Mesenchymal stem cell (in vitro differentiated cells and primary cell): ENCODE measurements around the gene VPS37B.
"Not testable (repeated sequence)": the region's sequence is repeated elsewhere in the genome, so short reads cannot be mapped to it uniquely, and the experiment has no call there.

Experiments
- DNase-seq: peaks from one replicate; pipeline ENCODE4 v3.0.0-alpha.2; 2013
- H2AFZ ChIP-seq: one replicate; pipeline ENCODE4 v1.6.1; 2013; ENCODE audit warnings: low read depth, mild to moderate bottlenecking, control low read depth, inconsistent platforms, low read length, moderate library complexity
- H2AK5ac ChIP-seq: 2 replicates; pipeline ENCODE4 v1.6.1; 2013; ENCODE audit warnings: low read length, moderate library complexity, mild to moderate bottlenecking, inconsistent platforms; ENCODE audit not compliant: severe bottlenecking
- H2BK120ac ChIP-seq: one replicate; pipeline ENCODE4 v1.6.1; 2013; ENCODE audit warnings: low read depth, mild to moderate bottlenecking, inconsistent platforms, low read length, moderate library complexity
- H2BK12ac ChIP-seq, 2 experiments: one replicate each; pipeline ENCODE4 v1.6.1; 2013; ENCODE audit warnings: inconsistent platforms in 2 of 2, low read length in 2 of 2, mild to moderate bottlenecking in 2 of 2, moderate library complexity in 2 of 2, control low read depth in 1 of 2
- H2BK15ac ChIP-seq: one replicate; pipeline ENCODE4 v1.6.1; 2013; ENCODE audit warnings: mild to moderate bottlenecking, low read depth, inconsistent platforms; ENCODE audit not compliant: poor library complexity, severe bottlenecking
- H2BK5ac ChIP-seq: 2 replicates; pipeline ENCODE4 v1.6.1; 2013; ENCODE audit warnings: low read depth, mild to moderate bottlenecking, low read length, control low read depth, inconsistent platforms; ENCODE audit not compliant: poor library complexity, severe bottlenecking
- H3K14ac ChIP-seq, 2 experiments: one replicate each; pipeline ENCODE4 v1.6.1; 2013; ENCODE audit warnings: inconsistent platforms in 2 of 2, low read length in 2 of 2, control low read depth in 1 of 2, mild to moderate bottlenecking in 1 of 2, moderate library complexity in 1 of 2
- H3K18ac ChIP-seq, 2 experiments: one replicate each; pipeline ENCODE4 v1.6.1; 2013; ENCODE audit warnings: inconsistent platforms in 2 of 2, low read length in 2 of 2, control low read depth in 1 of 2, low read depth in 1 of 2, mild to moderate bottlenecking in 1 of 2
- H3K23ac ChIP-seq, 2 experiments: one replicate each; pipeline ENCODE4 v1.6.1; 2013; ENCODE audit warnings: inconsistent platforms in 2 of 2, low read length in 2 of 2, mild to moderate bottlenecking in 2 of 2, moderate library complexity in 2 of 2, control low read depth in 1 of 2
- H3K27ac ChIP-seq: 2 replicates; pipeline ENCODE4 v1.5.1; 2013; ENCODE audit warnings: mild to moderate bottlenecking, moderate library complexity, low read length, control low read depth, inconsistent platforms; ENCODE audit not compliant: poor library complexity, severe bottlenecking
- H3K27me3 ChIP-seq, 2 experiments: 2 replicates each; pipeline versions ENCODE4 v1.6.1 to v1.7.0; 2013; ENCODE audit warnings: low read length in 2 of 2, mild to moderate bottlenecking in 2 of 2, moderate library complexity in 2 of 2, control low read depth in 1 of 2, inconsistent platforms in 1 of 2; ENCODE audit not compliant: control insufficient read depth in 1 of 2, insufficient read depth in 1 of 2
- H3K36me3 ChIP-seq, 2 experiments: 2 replicates each; pipeline versions ENCODE4 v1.6.1 to v1.7.0; 2013; ENCODE audit warnings: low read length in 2 of 2, control low read depth in 1 of 2, inconsistent platforms in 1 of 2, low read depth in 1 of 2, mild to moderate bottlenecking in 1 of 2; ENCODE audit not compliant: insufficient read depth in 2 of 2, control insufficient read depth in 1 of 2
- H3K4ac ChIP-seq, 2 experiments: one replicate each; pipeline ENCODE4 v1.6.1; 2013; ENCODE audit warnings: inconsistent platforms in 2 of 2, low read length in 2 of 2, mild to moderate bottlenecking in 2 of 2, moderate library complexity in 2 of 2, control low read depth in 1 of 2, low read depth in 1 of 2
- H3K4me1 ChIP-seq: 2 replicates; pipeline ENCODE4 v1.6.1; 2013; ENCODE audit warnings: low read depth, low read length, control low read depth; ENCODE audit not compliant: control insufficient read depth, insufficient read depth
- H3K4me2 ChIP-seq: 2 replicates; pipeline ENCODE4 v1.6.1; 2013; ENCODE audit warnings: low read length, mild to moderate bottlenecking, inconsistent platforms; ENCODE audit not compliant: poor library complexity, severe bottlenecking
- H3K4me3 ChIP-seq, 2 experiments: 2 replicates each; pipeline versions ENCODE4 v1.5.1 to v1.7.0; 2013; ENCODE audit warnings: low read length in 2 of 2, mild to moderate bottlenecking in 2 of 2, control low read depth in 1 of 2, low read depth in 1 of 2; ENCODE audit not compliant: insufficient read depth in 1 of 2
- H3K79me1 ChIP-seq: replicated peaks from 2 replicates; pipeline ENCODE4 v1.6.1; 2013; ENCODE audit warnings: mild to moderate bottlenecking, control low read depth, low read length, inconsistent platforms; ENCODE audit not compliant: poor library complexity, severe bottlenecking
- H3K9ac ChIP-seq: 2 replicates; pipeline ENCODE4 v1.7.0; 2013; ENCODE audit warnings: mild to moderate bottlenecking, low read length, moderate library complexity
- H3K9me3 ChIP-seq: 2 replicates; pipeline ENCODE4 v1.7.0; 2013; ENCODE audit warnings: mild to moderate bottlenecking, low read length; ENCODE audit not compliant: control insufficient read depth
- H4K8ac ChIP-seq: one replicate; pipeline ENCODE4 v1.6.1; 2013; ENCODE audit warnings: inconsistent platforms, mild to moderate bottlenecking, low read length, moderate library complexity
- H4K91ac ChIP-seq: one replicate; pipeline ENCODE4 v1.6.1; 2013; ENCODE audit warnings: mild to moderate bottlenecking, low read length, inconsistent platforms
- WGBS: methylation state at CpG from one replicate; pipeline ENCODE4 v1.1.7; 2013; ENCODE audit warnings: mixed read lengths; 5-methylcytosine and 5-hydroxymethylcytosine counted together

Gene VPS37B

DNA sequence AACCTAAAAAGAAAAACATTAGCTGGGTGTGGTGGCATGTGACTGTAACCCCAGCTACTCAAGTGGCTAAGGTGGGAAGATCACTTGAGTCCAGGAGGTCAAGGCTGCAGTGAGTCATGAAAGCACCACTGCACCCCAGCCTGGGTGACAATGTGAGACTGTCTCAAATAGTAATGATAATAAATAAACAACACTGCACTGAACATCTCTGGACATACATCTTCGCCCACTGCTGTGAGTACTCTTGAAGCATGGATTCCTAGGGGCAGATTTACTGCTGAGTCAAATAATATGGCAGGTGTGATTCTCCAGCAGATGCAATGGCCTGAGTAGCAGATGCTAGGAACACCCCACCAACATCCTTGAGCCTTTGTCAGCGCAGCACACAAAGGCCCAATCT lies 46.7 kb upstream of the VPS37B start:
- WGBS = 88% methylated on average over 2 of the region's 2 CpGs
- Histone ChIP-seq H2BK5ac (no peak overlapping the region), H3K4ac (peak overlapping the region in 1 of 2 experiments; percentile 58), H2BK15ac (no peak overlapping the region), H2AK5ac (no peak overlapping the region), H3K27ac (no peak overlapping the region), H2BK120ac (no peak overlapping the region), H4K8ac (no peak overlapping the region), H2AFZ (no peak overlapping the region), H3K79me1 (peaks cover 1% of the 10 kb centered on the region), H3K18ac (no peak overlapping the region), H3K36me3 (peaks cover 7 to 8% of the 10 kb centered on the region in 2 experiments), H3K14ac (no peak overlapping the region), H3K4me2 (no peak overlapping the region), H3K23ac (no peak overlapping the region), H3K4me1 (peaks cover 39% of the 10 kb centered on the region), H2BK12ac (no peak overlapping the region), H3K9ac (no peak overlapping the region), H3K4me3 (no peak overlapping the region), H3K9me3 (no peaks in the 10 kb centered on the region), H4K91ac (no peak overlapping the region), H3K27me3 (no peaks in the 10 kb centered on the region)
- DNase-seq = peak; percentile 46

DNA sequence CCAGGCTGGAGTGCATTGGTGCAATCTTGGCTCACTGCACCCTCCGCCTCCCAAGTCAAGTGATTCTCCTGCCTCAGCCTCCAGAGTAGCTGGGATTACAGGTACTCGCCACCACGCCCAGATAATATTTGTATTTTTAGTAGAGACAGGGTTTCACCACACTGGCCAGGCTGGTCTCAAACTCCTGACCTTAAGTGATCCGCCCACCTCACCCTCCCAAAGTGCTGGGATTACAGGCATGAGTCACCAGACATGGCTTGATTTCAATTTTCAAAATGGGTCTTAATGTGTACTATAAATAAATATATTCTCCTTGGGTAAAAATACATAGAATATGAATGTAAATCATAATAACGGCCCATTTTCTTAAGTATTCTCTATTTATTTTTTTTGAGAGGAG lies 45.4 kb upstream of the VPS37B start:
- not testable (repeated sequence) for H2AK5ac ChIP-seq, H2BK120ac ChIP-seq, H2BK5ac ChIP-seq, H3K18ac ChIP-seq, H3K4me2 ChIP-seq, H4K8ac ChIP-seq, H3K23ac ChIP-seq, H2BK15ac ChIP-seq, H3K4me3 ChIP-seq, H3K9me3 ChIP-seq, H2AFZ ChIP-seq, H3K36me3 ChIP-seq, DNase-seq, H3K9ac ChIP-seq, H3K79me1 ChIP-seq, H2BK12ac ChIP-seq, H3K27ac ChIP-seq, H3K14ac ChIP-seq, H3K4ac ChIP-seq, H3K27me3 ChIP-seq, H4K91ac ChIP-seq
- peaks cover 27% of the 10 kb centered on the region for H3K4me1 ChIP-seq
- 100% methylated on average over 1 of the region's 5 CpGs for WGBS

DNA sequence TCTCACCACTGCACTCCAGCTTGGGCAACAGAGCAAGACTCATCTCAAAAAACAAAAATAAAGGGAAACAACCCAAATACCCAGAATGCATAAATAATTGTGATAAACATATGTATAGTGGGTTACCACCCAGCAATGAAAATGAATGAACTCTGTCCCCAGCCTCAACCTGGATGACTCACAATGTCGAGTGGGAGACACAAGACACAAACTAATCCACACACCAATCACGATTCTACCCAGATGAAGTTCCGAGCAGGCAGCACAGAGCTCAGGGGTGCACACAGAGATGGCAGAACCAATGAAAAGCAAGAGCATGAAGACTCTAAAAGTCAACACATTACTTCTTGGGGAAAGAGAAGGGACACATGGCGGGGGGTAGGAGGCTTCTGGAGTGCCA lies 43.2 kb upstream of the VPS37B start:
- Histone ChIP-seq H3K23ac (no peak overlapping the region), H3K4me2 (no peak overlapping the region), H2AK5ac (no peak overlapping the region), H2BK5ac (no peak overlapping the region), H3K79me1 (no peaks in the 10 kb centered on the region), H2BK15ac (no peak overlapping the region), H3K27ac (no peak overlapping the region), H3K36me3 (peaks cover 14 to 16% of the 10 kb centered on the region in 2 experiments), H4K91ac (no peak overlapping the region), H4K8ac (no peak overlapping the region), H3K4me3 (no peak overlapping the region), H2BK120ac (no peak overlapping the region), H2AFZ (no peak overlapping the region), H3K9ac (no peak overlapping the region), H3K4me1 (peaks cover 13% of the 10 kb centered on the region), H2BK12ac (no peak overlapping the region), H3K27me3 (no peaks in the 10 kb centered on the region), H3K14ac (no peak overlapping the region), H3K4ac (no peak overlapping the region), H3K9me3 (no peaks in the 10 kb centered on the region), H3K18ac (no peak overlapping the region)
- WGBS = 95% methylated on average over 4 of the region's 4 CpGs
- no peak for DNase-seq

DNA sequence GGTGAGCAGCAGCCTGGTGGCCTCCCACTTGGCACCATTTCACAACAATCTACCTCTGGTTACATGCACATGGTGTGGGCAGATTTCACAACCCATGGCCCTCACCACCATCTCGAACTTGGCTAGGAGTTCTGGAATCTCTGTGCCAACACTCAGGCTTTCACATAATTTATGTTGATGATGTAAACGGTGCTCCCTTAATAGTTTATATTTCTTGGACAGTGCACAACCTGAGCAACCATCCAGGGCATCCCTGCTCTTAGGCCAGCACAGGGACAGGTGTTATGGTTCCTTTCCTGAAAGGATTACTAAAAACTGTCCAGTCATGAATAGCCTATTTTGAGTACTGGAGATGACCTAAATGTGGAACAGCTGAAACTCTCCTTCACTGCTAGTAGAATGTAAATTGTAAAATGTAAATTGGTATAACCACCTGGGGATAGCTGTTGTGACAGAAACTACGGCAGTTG lies 41.7 kb upstream of the VPS37B start:
- H2AFZ ChIP-seq = no peak overlapping the region
- H3K9me3 ChIP-seq = no peaks in the 10 kb centered on the region
- no peak overlapping the region for H2BK12ac ChIP-seq
- no peak overlapping the region for H3K14ac ChIP-seq
- peaks cover 16 to 18% of the 10 kb centered on the region in 2 experiments for H3K36me3 ChIP-seq
- no peak overlapping the region for H3K27ac ChIP-seq
- no peak overlapping the region for H2BK5ac ChIP-seq
- H3K4ac ChIP-seq = no peak overlapping the region
- no peak overlapping the region for H2BK15ac ChIP-seq
- no peak overlapping the region for H3K4me2 ChIP-seq
- no peak overlapping the region for H3K9ac ChIP-seq
- H3K27me3 ChIP-seq = no peaks in the 10 kb centered on the region
- H2AK5ac ChIP-seq = no peak overlapping the region
- H2BK120ac ChIP-seq = no peak overlapping the region
- H3K79me1 ChIP-seq = no peaks in the 10 kb centered on the region
- WGBS = 82% methylated on average over 3 of the region's 3 CpGs
- no peak for DNase-seq
- no peak overlapping the region for H3K18ac ChIP-seq
- H3K4me1 ChIP-seq = peaks cover 7% of the 10 kb centered on the region
- no peak overlapping the region for H4K8ac ChIP-seq
- no peak overlapping the region for H3K23ac ChIP-seq
- no peak overlapping the region for H3K4me3 ChIP-seq
- H4K91ac ChIP-seq = no peak overlapping the region
